Prostate gland (tissue), 2 donors: ENCODE data around the gene MORC2. TPM values are rescaled to one million over a fixed set of nuclear protein-coding genes. Genes with fewer than 3 reads are reported as not detected.

ENCODE experiments used
- DNase-seq: peaks from one replicate; pipeline ENCODE4 v3.0.0-alpha.2; 2019; ENCODE audit warnings: low spot score
- H3K27ac ChIP-seq, 2 donors: fragments of 200-600 bp; sonication (generic); 2 replicates each; pipeline ENCODE4 v1.5.1; 2017 to 2019
- H3K27me3 ChIP-seq: fragments of 200-600 bp; sonication (generic); replicated peaks from 2 replicates; pipeline ENCODE4 v1.5.1; 2019; ENCODE audit not compliant: insufficient read depth
- H3K36me3 ChIP-seq, 2 donors: fragments of 200-600 bp; sonication (generic); 1 replicate in 1 of 2; 2 replicates in 1 of 2; pipeline versions ENCODE4 v1.5.1 to v1.8.1; 2017 to 2019
- H3K4me1 ChIP-seq: fragments of 200-600 bp; sonication (generic); replicated peaks from 2 replicates; pipeline ENCODE4 v1.5.1; 2019
- H3K4me3 ChIP-seq, 2 donors: fragments of 200-600 bp; sonication (generic); 2 replicates each; pipeline ENCODE4 v1.5.1; 2017 to 2019
- H3K9me3 ChIP-seq: fragments of 200-600 bp; sonication (generic); 2 replicates; pipeline ENCODE4 v1.5.1; 2017
- CTCF ChIP-seq, 4 experiments: fragments of 200-600 bp in 2 of 4; fragments of 450-650 bp in 2 of 4; sonication (generic) in 2 of 4; IDR thresholded peaks; 1 replicate in 3 of 4; 2 replicates in 1 of 4; pipeline ENCODE4 v1.5.1; 2016 to 2019; ENCODE audit warnings: antibody characterized with exemption in 4 of 4, mild to moderate bottlenecking in 2 of 4, moderate library complexity in 2 of 4
- POLR2A ChIP-seq: fragments of 450-650 bp; IDR thresholded peaks from one replicate; pipeline ENCODE4 v1.6.1; 2016; ENCODE audit warnings: antibody characterized with exemption, mild to moderate bottlenecking
- POLR2AphosphoS5 ChIP-seq: sonication (generic); formaldehyde crosslinking; IDR thresholded peaks from one replicate; pipeline ENCODE4 v1.6.1; 2017; ENCODE audit warnings: antibody characterized with exemption
- WGBS: methylation state at CpG from one replicate; pipeline ENCODE4 v1.1.5; 2018; 5-methylcytosine and 5-hydroxymethylcytosine counted together
- intact Hi-C: fragments of 100-400 bp; cut with DNase I; formaldehyde crosslinking; loops from one replicate; pipeline ENCODE4 v1.14.2; 2022
- total RNA-seq, 2 donors: library from RNA; depleted of rRNA; stranded (reverse); fragments of >200 nt; gene quantifications; one replicate each; pipeline ENCODE4 v1.1.0, GENCODE V29; 2016

Gene MORC2
- total RNA-seq, 2 donors from 2014 or later, result 19.7 to 74.8 TPM

GRCh38 chr22:30921108-30921507 is 47.5 kb downstream of the MORC2 start:
- intact Hi-C loops, result loop anchor here (5.0 kb wide), 1 partner anchor 159 kb away; no protein-coding TSS in a partner anchor
- H3K27me3 ChIP-seq, result no peaks in the 10 kb centered on the region
- no peaks in the 10 kb centered on the region for H3K4me1 ChIP-seq
- 52% methylated on average over 6 of the region's 6 CpGs for WGBS
- DNase-seq, result no peak
- H3K27ac ChIP-seq, result no peak overlapping the region
- H3K36me3 ChIP-seq, result no peaks in the 10 kb centered on the region
- no peaks in the 10 kb centered on the region for H3K9me3 ChIP-seq
- H3K4me3 ChIP-seq, result peak overlapping the region in 1 of 2 donors; percentile 21
- no peak for TF ChIP-seq POLR2A
- TF ChIP-seq CTCF (IDR thresholded peaks at IDR 0.05), result no peak
- TF ChIP-seq POLR2AphosphoS5, result no peak

- DNase-seq, result peak; percentile 65
- no peaks in the 10 kb centered on the region for H3K9me3 ChIP-seq
- 2% methylated on average over 9 of the region's 9 CpGs for WGBS
Observed at GRCh38 chr22:30920407-30920806, 48.2 kb downstream of the MORC2 start.

GRCh38 chr22:30919973-30920372 is 48.6 kb downstream of the MORC2 start:
- no peak for DNase-seq
- intact Hi-C loops, result loop anchor here (5.0 kb wide), 2 partner anchors 158 to 293 kb away; no protein-coding TSS in a partner anchor

More at GRCh38 chr22:30920407-30920806, 48.2 kb downstream of the MORC2 start:
- TF ChIP-seq POLR2AphosphoS5 (no peak), POLR2A (no peak), CTCF (IDR thresholded peaks at IDR 0.05) (peak; percentile 39 to 83 (median 83))
- Histone ChIP-seq H3K27ac (no peak overlapping the region), H3K36me3 (no peaks in the 10 kb centered on the region), H3K4me1 (no peaks in the 10 kb centered on the region), H3K27me3 (no peaks in the 10 kb centered on the region), H3K4me3 (no peak overlapping the region)
- intact Hi-C loops, result loop anchor here (5.0 kb wide), 1 partner anchor 158 kb away; no protein-coding TSS in a partner anchor

GRCh38 chr22:30918761-30919160 is 49.8 kb downstream of the MORC2 start:
- 96% methylated on average over 7 of the region's 7 CpGs for WGBS
- TF ChIP-seq POLR2AphosphoS5, result no peak
- no peak for TF ChIP-seq POLR2A
- TF ChIP-seq CTCF (IDR thresholded peaks at IDR 0.05), result no peak
- intact Hi-C loops, result loop anchor here (5.0 kb wide), 1 partner anchor 291 kb away; no protein-coding TSS in a partner anchor

More at GRCh38 chr22:30919973-30920372, 48.6 kb downstream of the MORC2 start:
- WGBS, result 83% methylated on average over 7 of the region's 7 CpGs
- Histone ChIP-seq H3K4me1 (no peaks in the 10 kb centered on the region), H3K27ac (no peak overlapping the region), H3K4me3 (no peak overlapping the region), H3K27me3 (no peaks in the 10 kb centered on the region), H3K9me3 (no peaks in the 10 kb centered on the region), H3K36me3 (no peaks in the 10 kb centered on the region)
- TF ChIP-seq POLR2AphosphoS5, result no peak

GRCh38 chr22:30910358-30910757 is 58.2 kb downstream of the MORC2 start:
- H3K36me3 ChIP-seq, result no peaks in the 10 kb centered on the region
- H3K4me3 ChIP-seq, result no peak overlapping the region
- no peak overlapping the region for H3K27ac ChIP-seq
- no peak for TF ChIP-seq CTCF (IDR thresholded peaks at IDR 0.05)
- TF ChIP-seq POLR2AphosphoS5, result no peak
- no peak for TF ChIP-seq POLR2A
- 69% methylated on average over 2 of the region's 2 CpGs for WGBS
- H3K9me3 ChIP-seq, result no peaks in the 10 kb centered on the region
- no peaks in the 10 kb centered on the region for H3K27me3 ChIP-seq
- DNase-seq, result no peak
- no peaks in the 10 kb centered on the region for H3K4me1 ChIP-seq
- intact Hi-C loops, result no loop called here

More at GRCh38 chr22:30918761-30919160, 49.8 kb downstream of the MORC2 start:
- H3K27ac ChIP-seq, result no peak overlapping the region
- no peaks in the 10 kb centered on the region for H3K9me3 ChIP-seq
- H3K27me3 ChIP-seq, result no peaks in the 10 kb centered on the region
- no peak overlapping the region for H3K4me3 ChIP-seq
- no peaks in the 10 kb centered on the region for H3K4me1 ChIP-seq
- no peaks in the 10 kb centered on the region for H3K36me3 ChIP-seq
- DNase-seq, result no peak
